ENCODE results near the gene DGCR2.

DNA sequence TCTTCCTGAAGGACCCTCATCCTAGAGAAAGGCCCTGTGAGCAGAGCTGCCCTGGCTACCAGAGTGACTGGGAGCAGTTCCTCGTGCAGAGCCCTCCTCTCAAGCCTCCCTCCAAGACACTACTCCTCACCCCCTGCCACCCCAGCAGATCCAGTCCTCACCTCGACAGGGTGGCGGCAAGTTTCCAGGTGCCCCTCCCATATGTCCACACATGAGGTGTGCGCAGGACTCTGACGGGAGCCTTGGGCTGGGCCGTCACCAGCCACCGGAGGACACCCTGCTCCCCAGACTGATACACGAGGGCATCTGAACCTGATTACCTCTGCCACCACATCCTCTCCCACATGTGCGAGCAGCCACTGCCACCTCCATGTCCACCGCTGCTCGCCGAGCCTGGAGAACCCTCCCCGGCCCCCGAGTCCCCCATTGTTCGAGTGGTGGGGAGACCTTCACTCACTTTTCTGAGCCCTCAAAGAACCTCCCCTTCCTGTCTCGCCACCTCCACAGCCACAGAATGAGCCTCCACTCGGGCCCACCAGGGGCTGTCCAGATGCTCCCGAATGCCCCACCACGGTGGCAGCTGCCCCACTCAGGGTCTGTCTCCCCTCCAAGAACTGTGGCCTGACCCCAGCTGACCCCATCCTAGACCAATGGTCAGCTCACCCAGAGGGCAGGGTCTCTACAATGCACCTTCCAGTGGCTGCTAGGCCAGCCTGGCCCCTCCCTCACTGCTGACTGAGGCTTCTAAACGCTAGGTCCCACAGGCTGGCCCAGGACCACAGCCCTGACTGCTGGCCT is 62.5 kb downstream of the DGCR2 start:
- no peak for TF ChIP-seq CTCF (IDR thresholded peaks at IDR 0.05; ENCODE audit: low read length)
- TF ChIP-seq EZH2 (optimal IDR thresholded peaks at IDR 0.05; ENCODE audit: low read depth, low read length): no peak
